H1 (cell line): ENCODE data around the gene RPUSD2. TPM values are rescaled to one million over a fixed set of nuclear protein-coding genes. Genes with fewer than 3 reads are reported as not detected.

Experiments
- ASH2L ChIP-seq: fragments of 200-600, 300-600 bp; sonication (generic); IDR thresholded peaks from one replicate; pipeline ENCODE4 v1.7.1; 2017; ENCODE audit warnings: low read length
- CBX8 ChIP-seq: fragments of 300-800, 300-1000 bp; sonication (generic); IDR thresholded peaks from 2 replicates; pipeline ENCODE4 v1.7.1; 2016; ENCODE audit warnings: low read depth, low read length, borderline replicate concordance
- CEBPB ChIP-seq: IDR thresholded peaks from 2 replicates; pipeline ENCODE4 v1.6.1; 2012; ENCODE audit warnings: low read depth, low read length
- KDM4A ChIP-seq: IDR thresholded peaks from one replicate; pipeline ENCODE4 v1.7.1; 2012; ENCODE audit warnings: low read depth, mild to moderate bottlenecking, moderate library complexity, low read length, inconsistent platforms; ENCODE audit not compliant: severe bottlenecking
- SIN3A ChIP-seq, 2 experiments: IDR thresholded peaks in 1 of 2; conservative IDR thresholded peaks in 1 of 2; 2 replicates each; pipeline ENCODE4 v1.6.1; 2011 to 2012; ENCODE audit warnings: low read length in 2 of 2, improper control_type of control experiment in 1 of 2, low read depth in 1 of 2, mild to moderate bottlenecking in 1 of 2
- SP1 ChIP-seq: IDR thresholded peaks from 2 replicates; pipeline ENCODE4 v1.6.1; 2011; ENCODE audit warnings: low read depth, low read length
- polyA plus RNA-seq, 7 experiments: library from polyadenylated mRNA; depleted of rRNA in 3 of 7; stranded (reverse) in 5 of 7; unstranded in 2 of 7; fragments of >200 nt in 5 of 7; fragments of 200-250 nt in 2 of 7; gene quantifications; 1 replicate in 5 of 7; 2 replicates in 1 of 7; 4 replicates in 1 of 7; pipeline versions ENCODE4 v1.2.1 to v1.2.3, GENCODE V29; 2011 to 2013; ENCODE audit warnings: missing spikeins in 2 of 7, mixed read lengths in 2 of 7
- total RNA-seq: library from RNA; stranded (reverse); fragmentation: NEBNext Ultra II Directional; extraction: Animal tissue kit (Norgen Biotek cat#: 25700); gene quantifications from 2 replicates; pipeline ENCODE4 v1.2.1, GENCODE V29; 2021

RPUSD2 gene
- total and polyA plus RNA-seq, 2 of the 8 experiments (the other 6 are each of a cell fraction or from before 2014, with no cell fraction given), result 14.5 to 28.5 TPM

DNA sequence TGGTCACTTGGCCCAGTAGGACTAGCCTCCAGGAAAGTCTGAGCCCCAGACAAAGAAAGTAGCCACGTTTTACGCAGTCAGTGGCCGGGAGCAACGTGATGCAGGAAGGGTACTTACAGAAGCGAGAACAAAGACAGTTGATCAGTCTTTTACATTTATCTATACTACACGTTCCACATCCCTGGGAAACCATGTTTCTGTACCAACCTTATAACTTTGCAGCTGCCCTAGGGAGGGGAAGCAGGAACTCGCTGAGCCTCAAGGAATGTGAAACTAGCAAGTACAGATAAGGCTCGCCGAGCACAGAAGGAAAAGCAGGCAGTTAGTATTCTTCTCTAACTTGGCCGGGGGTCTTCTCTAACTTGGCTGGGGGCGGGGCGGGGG is 21.6 kb downstream of the RPUSD2 start (continued):
- no peak for TF ChIP-seq ASH2L
- TF ChIP-seq KDM4A, result no peak
- no peak for TF ChIP-seq SP1
- no peak for TF ChIP-seq SIN3A (conservative IDR thresholded peaks at IDR 0.05 in 1 of 2, IDR thresholded peaks at IDR 0.05 in 1 of 2; ENCODE audit: low read depth in 1 of 2, low read length in 2 of 2)
- TF ChIP-seq CBX8, result no peak
- TF ChIP-seq CEBPB, result no peak
